Ammon's horn (tissue), 1 donor: ENCODE results near the gene POLR3B.
"Not testable (repeated sequence)": the region's sequence is repeated elsewhere in the genome, so short reads cannot be mapped to it uniquely, and the experiment has no call there.

Source experiments
- DNase-seq: peaks from one replicate; pipeline ENCODE4 v3.0.0-alpha.2; 2016; ENCODE audit warnings: low spot score

Gene POLR3B

GRCh38 chr12:106461730-106462129, 104.2 kb downstream of the POLR3B start:
- no peak for DNase-seq

GRCh38 chr12:106465605-106466004, 108.1 kb downstream of the POLR3B start:
- not testable (repeated sequence) for DNase-seq

- DNase-seq = not testable (repeated sequence)
Observed at GRCh38 chr12:106475662-106476061, 118.1 kb downstream of the POLR3B start.

GRCh38 chr12:106477627-106478026, 120.1 kb downstream of the POLR3B start:
- not testable (repeated sequence) for DNase-seq

- DNase-seq = no peak
Observed at GRCh38 chr12:106480251-106480650, 122.7 kb downstream of the POLR3B start.

GRCh38 chr12:106481246-106481645, 123.7 kb downstream of the POLR3B start:
- no peak for DNase-seq

- no peak for DNase-seq
Observed at GRCh38 chr12:106487664-106488063, 130.1 kb downstream of the POLR3B start.

- DNase-seq = no peak
Observed at GRCh38 chr12:106488884-106489283, 131.3 kb downstream of the POLR3B start.

GRCh38 chr12:106490264-106490663, 132.7 kb downstream of the POLR3B start:
- DNase-seq = no peak

- no peak for DNase-seq
Observed at GRCh38 chr12:106492857-106493256, 135.3 kb downstream of the POLR3B start.

- DNase-seq = peak; percentile 73
Observed at GRCh38 chr12:106493531-106493930, 136.0 kb downstream of the POLR3B start.

- no peak for DNase-seq
Observed at GRCh38 chr12:106495354-106495965, 137.9 kb downstream of the POLR3B start.

- DNase-seq = no peak
Observed at GRCh38 chr12:106498056-106498455, 140.5 kb downstream of the POLR3B start.

GRCh38 chr12:106499628-106500027, 142.1 kb downstream of the POLR3B start:
- no peak for DNase-seq

GRCh38 chr12:106506691-106507090, 149.1 kb downstream of the POLR3B start:
- DNase-seq = no peak

- DNase-seq = no peak
Observed at GRCh38 chr12:106508966-106509365, 151.4 kb downstream of the POLR3B start.

GRCh38 chr12:106511365-106511764, 153.8 kb downstream of the POLR3B start:
- no peak for DNase-seq

GRCh38 chr12:106517314-106517713, 159.8 kb downstream of the POLR3B start:
- no peak for DNase-seq

- no peak for DNase-seq
Observed at GRCh38 chr12:106519607-106520021, 162.1 kb downstream of the POLR3B start.

GRCh38 chr12:106521901-106522300, 164.4 kb downstream of the POLR3B start:
- no peak for DNase-seq

- DNase-seq = no peak
Observed at GRCh38 chr12:106522708-106523107, 165.2 kb downstream of the POLR3B start.

GRCh38 chr12:106527356-106527755, 169.8 kb downstream of the POLR3B start:
- no peak for DNase-seq

GRCh38 chr12:106541201-106541600, 183.7 kb downstream of the POLR3B start:
- no peak for DNase-seq

GRCh38 chr12:106551410-106551809, 193.9 kb downstream of the POLR3B start:
- DNase-seq = no peak
